Measurements from ENCODE around the gene FOXRED1.
A peak's percentile ranks its signal among the peaks of the same experiment; 100 is the strongest.

Gene FOXRED1

GRCh38 chr11:126310200-126310991, 41.4 kb downstream of the FOXRED1 start:
- DNase-seq (ENCODE audit: extremely low read depth in 1 of 2, low read depth in 1 of 2) = peak in 1 of 2 donors; percentile 34

DNA sequence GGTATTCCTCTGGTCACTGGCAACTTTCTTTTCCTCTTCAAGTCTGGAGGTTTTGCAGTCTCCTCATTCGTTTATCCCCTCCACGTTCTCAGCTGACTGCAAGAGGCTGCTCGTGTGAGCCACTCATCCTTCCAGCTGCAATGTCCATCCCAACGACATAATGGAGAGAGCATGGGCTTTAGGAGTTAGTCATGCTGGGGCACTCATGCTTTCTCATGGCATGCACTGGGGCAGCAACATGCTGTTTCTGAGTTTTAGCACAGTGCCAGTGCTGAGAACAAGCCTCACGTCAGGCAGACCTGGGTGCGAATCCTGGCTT, 42.0 kb downstream of the FOXRED1 start:
- DNase-seq (ENCODE audit: extremely low read depth in 1 of 2, low read depth in 1 of 2) = no peak

DNA sequence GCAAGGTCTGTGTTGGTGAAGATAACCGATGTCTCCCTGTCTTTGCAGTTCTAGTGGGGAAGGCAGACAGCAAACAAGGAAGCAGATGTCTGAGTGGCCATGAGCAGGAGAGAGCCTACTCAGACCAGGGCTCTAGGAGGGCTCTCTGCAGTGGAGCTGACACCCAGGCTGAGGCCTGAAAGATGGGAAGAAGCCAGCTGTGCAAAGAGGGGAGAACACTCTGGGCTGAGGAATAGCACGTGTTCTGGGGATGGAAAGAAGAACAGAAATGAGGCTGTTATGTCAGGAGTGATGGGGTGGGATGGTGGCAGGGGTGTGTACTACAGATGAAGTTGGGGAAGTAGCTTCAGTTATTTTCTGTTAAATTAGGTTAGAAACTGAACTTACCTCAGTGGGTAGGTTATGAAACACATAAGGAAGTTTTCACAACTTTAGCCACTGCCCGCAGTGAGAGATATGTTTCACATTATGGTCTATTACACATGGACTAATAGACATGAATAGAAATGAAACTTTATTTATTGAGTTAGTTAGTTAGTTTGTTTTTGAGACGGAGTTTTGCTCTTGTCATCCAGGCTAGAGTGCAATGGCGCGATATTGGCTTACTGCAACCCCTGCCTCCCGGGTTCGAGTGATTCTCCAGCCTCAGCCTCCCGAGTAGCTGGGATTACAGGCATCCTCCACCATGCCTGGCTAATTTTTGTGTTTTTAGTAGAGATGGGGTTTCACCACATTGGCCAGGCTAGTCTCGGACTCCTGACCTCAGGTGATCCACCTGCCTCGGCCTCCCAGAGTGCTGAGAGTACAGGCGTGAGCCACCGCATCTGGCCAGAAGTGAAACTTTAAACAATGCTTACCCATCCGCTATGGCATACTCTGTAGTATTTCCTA, 42.7 kb downstream of the FOXRED1 start:
- DNase-seq (ENCODE audit: extremely low read depth in 1 of 2, low read depth in 1 of 2) = no peak

DNA sequence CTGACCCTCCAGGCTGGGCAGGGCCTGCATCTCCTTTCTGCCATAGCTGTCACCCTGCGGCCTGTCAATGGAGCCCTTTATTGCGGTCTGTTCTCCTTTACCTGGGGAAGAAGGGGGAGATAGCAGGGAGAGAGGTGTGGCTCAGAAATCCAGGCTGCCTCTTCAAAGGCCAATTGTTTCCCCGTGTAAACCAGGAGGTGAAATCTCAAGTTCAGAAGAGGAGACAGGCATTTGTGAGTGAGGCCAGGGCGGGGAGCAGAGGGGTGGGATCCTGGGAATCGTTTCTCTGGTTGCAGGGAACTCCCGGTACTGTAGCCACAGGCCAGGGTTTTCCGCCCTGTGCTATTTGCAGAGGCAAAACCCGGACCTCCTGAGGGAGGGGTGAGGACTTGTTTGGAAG, 44.0 kb downstream of the FOXRED1 start:
- no peak for DNase-seq (ENCODE audit: extremely low read depth in 1 of 2, low read depth in 1 of 2)

- no peak for DNase-seq (ENCODE audit: extremely low read depth in 1 of 2, low read depth in 1 of 2)
These were observed 44.9 kb downstream of the FOXRED1 start for GRCh38 chr11:126313826-126314225.

DNA sequence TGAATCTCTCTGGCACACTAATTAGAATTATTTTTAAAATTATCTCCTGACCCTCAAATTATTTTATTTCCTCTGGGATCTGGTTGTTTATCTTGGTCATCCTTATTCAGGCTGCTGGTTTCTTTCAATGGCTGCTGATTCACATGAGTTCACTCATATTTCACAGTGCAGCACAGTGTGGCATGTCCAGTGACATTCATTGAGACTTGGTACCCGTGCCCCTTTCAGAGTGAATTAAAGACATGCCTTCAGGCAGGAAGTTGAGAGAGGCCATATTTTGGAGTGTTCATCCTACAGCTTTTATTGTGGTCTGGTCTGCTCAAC, 48.4 kb downstream of the FOXRED1 start:
- DNase-seq (ENCODE audit: extremely low read depth in 1 of 2, low read depth in 1 of 2) = no peak

DNA sequence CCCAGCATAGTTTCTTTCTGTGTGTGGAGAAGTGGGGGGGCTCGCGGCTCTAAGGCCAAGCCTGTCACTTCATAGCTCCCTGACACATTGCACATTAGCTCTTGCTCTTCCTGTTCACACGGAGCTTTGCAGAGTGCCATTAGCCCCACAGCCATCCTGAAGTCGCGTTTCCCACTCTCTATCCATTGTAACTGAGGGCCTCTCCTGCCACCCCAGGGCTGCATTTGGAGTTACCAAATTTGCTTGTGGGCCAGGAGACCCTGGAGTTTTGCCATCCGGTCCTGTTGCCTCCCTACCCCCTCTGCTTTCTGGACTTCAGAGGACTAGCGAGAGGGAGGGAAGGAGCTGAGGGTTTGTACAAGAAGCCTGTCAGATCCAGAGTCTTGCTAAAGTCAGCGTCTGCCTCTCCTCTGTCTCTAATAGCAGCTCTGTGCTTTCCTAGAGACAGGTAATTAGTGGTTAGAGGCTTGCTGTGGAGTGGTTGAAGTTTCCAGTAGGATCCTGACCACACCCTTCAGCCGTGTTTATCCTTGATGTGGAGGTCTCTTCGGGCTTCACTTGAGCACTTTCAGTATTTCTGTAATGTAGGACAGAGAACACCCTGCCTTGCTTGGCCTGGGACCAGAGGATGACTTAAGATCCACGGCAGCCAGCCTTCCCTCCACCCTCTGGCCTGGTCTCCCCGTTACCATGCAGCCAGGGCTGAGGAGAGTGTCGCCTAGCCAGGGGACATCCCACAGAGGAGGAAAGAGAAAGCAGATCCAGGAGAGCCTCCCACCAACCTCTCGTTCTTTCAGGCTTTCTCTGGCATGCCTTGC, 49.0 kb downstream of the FOXRED1 start:
- no peak for DNase-seq (ENCODE audit: extremely low read depth in 1 of 2, low read depth in 1 of 2)

DNA sequence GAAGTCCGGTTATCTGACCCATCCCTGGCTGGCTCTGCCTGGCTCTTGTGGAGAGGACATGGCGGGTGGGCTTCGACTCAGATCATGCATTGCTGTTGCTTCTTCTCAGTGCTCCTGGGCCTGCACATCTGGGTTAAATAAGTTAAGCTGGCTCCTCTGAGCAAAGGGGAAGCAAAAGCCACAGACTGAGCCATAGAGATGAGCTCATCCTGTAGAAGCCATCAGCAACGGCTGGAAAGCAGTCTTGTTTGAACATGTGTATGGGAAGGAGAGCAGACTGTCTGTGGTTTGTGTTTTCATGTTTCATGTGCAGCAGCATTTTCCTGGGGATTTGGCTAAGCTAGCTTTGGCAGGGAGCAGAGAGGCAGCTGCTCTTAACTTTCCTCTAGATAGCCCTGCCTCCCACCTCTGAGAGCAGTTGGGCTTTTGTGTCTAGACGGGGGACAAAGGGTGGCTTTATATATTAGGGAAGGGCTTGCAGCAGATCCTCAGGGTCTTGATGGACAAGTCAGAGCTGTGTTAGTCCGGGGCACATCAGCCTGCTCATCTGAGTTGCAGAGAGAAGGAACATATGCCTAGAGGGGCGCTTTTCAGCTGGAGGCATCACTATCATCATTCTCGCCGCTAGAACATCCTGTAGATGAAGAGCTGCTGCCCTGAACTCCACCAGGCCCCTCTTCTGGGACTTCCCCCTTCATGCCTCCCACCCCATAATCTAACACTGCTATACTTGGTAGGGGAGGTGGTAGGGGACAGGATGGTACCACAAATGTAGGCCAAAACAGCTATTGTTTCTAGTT, 49.8 kb downstream of the FOXRED1 start:
- no peak for DNase-seq (ENCODE audit: extremely low read depth in 1 of 2, low read depth in 1 of 2)

- no peak for DNase-seq (ENCODE audit: extremely low read depth in 1 of 2, low read depth in 1 of 2)
These were observed 50.4 kb downstream of the FOXRED1 start for GRCh38 chr11:126319374-126319740.

GRCh38 chr11:126322996-126323395, 54.0 kb downstream of the FOXRED1 start:
- DNase-seq (ENCODE audit: extremely low read depth in 1 of 2, low read depth in 1 of 2) = no peak

GRCh38 chr11:126327281-126328000, 58.5 kb downstream of the FOXRED1 start:
- no peak for DNase-seq (ENCODE audit: extremely low read depth in 1 of 2, low read depth in 1 of 2)

Measured in activated CD8-positive, alpha-beta memory T cell treated with anti-CD3 and anti-CD28 coated beads for 1 hour (primary cell).